ENCODE data around the gene FUT8. TPM values are rescaled to one million over a fixed set of nuclear protein-coding genes. Genes with fewer than 3 reads are reported as not detected.
A peak's percentile ranks its signal among the peaks of the same experiment; 100 is the strongest.

The FUT8 gene
- total RNA-seq, 8 experiments from 2014 or later, result 26.4 to 68.1 (median 30.7) TPM

GRCh38 chr14:65517635-65518542 lies 105.4 kb downstream of the FUT8 start:
- in situ Hi-C loops (cut with MboI; ENCODE audit: low pct_unique_long_range_greater_than_20kb in 2 of 9, low sequenced_read_pairs in 9 of 9, unreplicated experiment in 9 of 9), result no loop called here
- Histone ChIP-seq H3K4me1 (replicated peaks in 1 of 2) (no peaks in the 10 kb centered on the region), H3K4me3 (no peak overlapping the region), H3K27ac (no peak overlapping the region)
- no peak for ATAC-seq (replicated peaks in 6 of 8)

- no peak for ATAC-seq (replicated peaks in 6 of 8)
- Histone ChIP-seq H3K4me1 (replicated peaks in 1 of 2) (no peaks in the 10 kb centered on the region), H3K4me3 (no peak overlapping the region), H3K27ac (no peak overlapping the region)
- WGBS, 10 experiments, result 60 to 100% (median 95%) methylated on average over 1 to 4 of the region's 11 CpGs; no CpG with 5 or more reads in 4 of the 10 experiments
- in situ Hi-C loops (cut with MboI; ENCODE audit: low pct_unique_long_range_greater_than_20kb in 2 of 9, low sequenced_read_pairs in 9 of 9, unreplicated experiment in 9 of 9), result no loop called here
These were observed 115.5 kb downstream of the FUT8 start for GRCh38 chr14:65528069-65528468.

GRCh38 chr14:65531148-65531547 lies 118.6 kb downstream of the FUT8 start:
- H3K4me3 ChIP-seq, result no peak overlapping the region
- WGBS, 10 experiments, result 64 to 100% (median 89%) methylated on average over 2 to 3 of the region's 3 CpGs; no CpG with 5 or more reads in 1 of the 10 experiments
- no peak overlapping the region for H3K27ac ChIP-seq
- in situ Hi-C loops (cut with MboI; ENCODE audit: low pct_unique_long_range_greater_than_20kb in 2 of 9, low sequenced_read_pairs in 9 of 9, unreplicated experiment in 9 of 9), result no loop called here
- H3K4me1 ChIP-seq (replicated peaks in 1 of 2), result no peaks in the 10 kb centered on the region
- ATAC-seq (replicated peaks in 6 of 8), result no peak

GRCh38 chr14:65533736-65534404 lies 121.3 kb downstream of the FUT8 start:
- 88 to 100% (median 97%) methylated on average over 1 to 4 of the region's 4 CpGs; no CpG with 5 or more reads in 1 of the 10 experiments for WGBS, 10 experiments
- Histone ChIP-seq H3K27ac (no peak overlapping the region), H3K4me1 (replicated peaks in 1 of 2) (no peaks in the 10 kb centered on the region), H3K4me3 (no peak overlapping the region)
- no peak for ATAC-seq (replicated peaks in 6 of 8)
- in situ Hi-C loops (cut with MboI; ENCODE audit: low pct_unique_long_range_greater_than_20kb in 2 of 9, low sequenced_read_pairs in 9 of 9, unreplicated experiment in 9 of 9), result no loop called here

GRCh38 chr14:65536781-65537423 lies 124.4 kb downstream of the FUT8 start:
- ATAC-seq (replicated peaks in 6 of 8), result no peak
- no peak overlapping the region for H3K27ac ChIP-seq
- in situ Hi-C loops (cut with MboI; ENCODE audit: low pct_unique_long_range_greater_than_20kb in 2 of 9, low sequenced_read_pairs in 9 of 9, unreplicated experiment in 9 of 9), result no loop called here
- 92 to 100% (median 98%) methylated on average over 1 to 2 of the region's 2 CpGs; no CpG with 5 or more reads in 2 of the 10 experiments for WGBS, 10 experiments
- H3K4me1 ChIP-seq (replicated peaks in 1 of 2), result no peaks in the 10 kb centered on the region
- no peak overlapping the region for H3K4me3 ChIP-seq

- Histone ChIP-seq H3K4me1 (replicated peaks in 1 of 2) (peaks cover 0 to 3% of the 10 kb centered on the region in 2 donors), H3K27ac (no peak overlapping the region), H3K4me3 (no peak overlapping the region)
- in situ Hi-C loops (cut with MboI; ENCODE audit: low pct_unique_long_range_greater_than_20kb in 2 of 9, low sequenced_read_pairs in 9 of 9, unreplicated experiment in 9 of 9), result no loop called here
- peak in 1 of 8 experiments; percentile 79 for ATAC-seq (replicated peaks in 6 of 8)
- WGBS, 10 experiments, result 33 to 100% (median 70%) methylated on average over 1 to 2 of the region's 2 CpGs; no CpG with 5 or more reads in 1 of the 10 experiments
These were observed 136.3 kb downstream of the FUT8 start for GRCh38 chr14:65548878-65549277.

- ATAC-seq (replicated peaks in 6 of 8), result no peak
- Histone ChIP-seq H3K4me3 (no peak overlapping the region), H3K27ac (no peak overlapping the region), H3K4me1 (replicated peaks in 1 of 2) (peaks cover 0 to 3% of the 10 kb centered on the region in 2 donors)
- in situ Hi-C loops (cut with MboI; ENCODE audit: low pct_unique_long_range_greater_than_20kb in 2 of 9, low sequenced_read_pairs in 9 of 9, unreplicated experiment in 9 of 9), result no loop called here
- 42 to 100% (median 74%) methylated on average over 1 to 2 of the region's 2 CpGs for WGBS, 10 experiments
These were observed 136.9 kb downstream of the FUT8 start for GRCh38 chr14:65549429-65549828.

- no peak overlapping the region for H3K4me3 ChIP-seq
- in situ Hi-C loops (cut with MboI; ENCODE audit: low pct_unique_long_range_greater_than_20kb in 2 of 9, low sequenced_read_pairs in 9 of 9, unreplicated experiment in 9 of 9), result no loop called here
- WGBS, 10 experiments, result 33 to 100% (median 90%) methylated on average over 2 to 6 of the region's 6 CpGs
- no peak overlapping the region for H3K27ac ChIP-seq
- peak in 3 of 8 experiments; percentile 30 to 90 (median 37) for ATAC-seq (replicated peaks in 6 of 8)
- H3K4me1 ChIP-seq (replicated peaks in 1 of 2), result peaks cover 0 to 3% of the 10 kb centered on the region in 2 donors
These were observed 138.5 kb downstream of the FUT8 start for GRCh38 chr14:65550779-65551643.

- in situ Hi-C loops (cut with MboI; ENCODE audit: low pct_unique_long_range_greater_than_20kb in 2 of 9, low sequenced_read_pairs in 9 of 9, unreplicated experiment in 9 of 9), result no loop called here
- no peak overlapping the region for H3K27ac ChIP-seq
- H3K4me1 ChIP-seq (replicated peaks in 1 of 2), result peaks cover 0 to 3% of the 10 kb centered on the region in 2 donors
- no peak overlapping the region for H3K4me3 ChIP-seq
- no peak for ATAC-seq (replicated peaks in 6 of 8)
- WGBS, 10 experiments, result 93 to 100% (median 98%) methylated on average over 1 to 4 of the region's 4 CpGs; no CpG with 5 or more reads in 1 of the 10 experiments
These were observed 140.2 kb downstream of the FUT8 start for GRCh38 chr14:65552724-65553123.

- Histone ChIP-seq H3K4me1 (replicated peaks in 1 of 2) (no peaks in the 10 kb centered on the region), H3K27ac (no peak overlapping the region), H3K4me3 (no peak overlapping the region)
- no peak for ATAC-seq (replicated peaks in 6 of 8)
- in situ Hi-C loops (cut with MboI; ENCODE audit: low pct_unique_long_range_greater_than_20kb in 2 of 9, low sequenced_read_pairs in 9 of 9, unreplicated experiment in 9 of 9), result no loop called here
These were observed 142.3 kb downstream of the FUT8 start for GRCh38 chr14:65554837-65555236.

- no peak overlapping the region for H3K4me3 ChIP-seq
- no peak overlapping the region for H3K27ac ChIP-seq
- H3K4me1 ChIP-seq (replicated peaks in 1 of 2), result peaks cover 0 to 4% of the 10 kb centered on the region in 2 donors
- no peak for ATAC-seq (replicated peaks in 6 of 8)
- in situ Hi-C loops (cut with MboI; ENCODE audit: low pct_unique_long_range_greater_than_20kb in 2 of 9, low sequenced_read_pairs in 9 of 9, unreplicated experiment in 9 of 9), result no loop called here
These were observed 142.8 kb downstream of the FUT8 start for GRCh38 chr14:65555358-65555757.

- WGBS, 10 experiments, result 28 to 100% (median 92%) methylated on average over 1 to 2 of the region's 2 CpGs; no CpG with 5 or more reads in 2 of the 10 experiments
- peak in 1 of 8 experiments; percentile 39 for ATAC-seq (replicated peaks in 6 of 8)
- H3K4me3 ChIP-seq, result no peak overlapping the region
- no peak overlapping the region for H3K27ac ChIP-seq
- H3K4me1 ChIP-seq (replicated peaks in 1 of 2), result peaks cover 0 to 10% of the 10 kb centered on the region in 2 donors
- in situ Hi-C loops (cut with MboI; ENCODE audit: low pct_unique_long_range_greater_than_20kb in 2 of 9, low sequenced_read_pairs in 9 of 9, unreplicated experiment in 9 of 9), result no loop called here
These were observed 145.8 kb downstream of the FUT8 start for GRCh38 chr14:65558363-65558762.
